NCI-H2171 (cell line): Measurements from ENCODE around the gene JPT2.

Experiments used
- DNase-seq: peaks from one replicate; lab custom pipeline; 2025; lab: John Stamatoyannopoulos, UW

Gene JPT2

DNA sequence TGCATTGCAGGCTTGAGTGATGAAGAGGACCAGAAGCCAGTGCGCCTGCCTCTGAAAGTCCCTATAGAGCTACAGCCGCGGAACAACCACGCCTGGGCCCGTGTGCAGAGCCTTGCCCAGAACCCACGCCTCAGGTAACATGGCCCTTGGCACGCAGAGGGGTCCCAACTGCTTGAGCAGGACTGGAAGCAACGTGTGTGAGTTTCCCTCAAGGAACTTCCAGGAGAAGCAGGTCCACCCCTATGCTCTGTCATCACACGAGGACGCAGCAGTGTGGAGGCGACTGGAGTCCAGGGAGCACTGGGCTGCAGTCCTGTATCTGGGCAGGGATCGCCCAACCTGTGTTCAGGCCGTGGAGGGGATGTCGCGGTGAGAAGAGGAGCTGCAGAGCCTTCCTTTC is 25.1 kb upstream of the JPT2 start:
- no peak for DNase-seq

DNA sequence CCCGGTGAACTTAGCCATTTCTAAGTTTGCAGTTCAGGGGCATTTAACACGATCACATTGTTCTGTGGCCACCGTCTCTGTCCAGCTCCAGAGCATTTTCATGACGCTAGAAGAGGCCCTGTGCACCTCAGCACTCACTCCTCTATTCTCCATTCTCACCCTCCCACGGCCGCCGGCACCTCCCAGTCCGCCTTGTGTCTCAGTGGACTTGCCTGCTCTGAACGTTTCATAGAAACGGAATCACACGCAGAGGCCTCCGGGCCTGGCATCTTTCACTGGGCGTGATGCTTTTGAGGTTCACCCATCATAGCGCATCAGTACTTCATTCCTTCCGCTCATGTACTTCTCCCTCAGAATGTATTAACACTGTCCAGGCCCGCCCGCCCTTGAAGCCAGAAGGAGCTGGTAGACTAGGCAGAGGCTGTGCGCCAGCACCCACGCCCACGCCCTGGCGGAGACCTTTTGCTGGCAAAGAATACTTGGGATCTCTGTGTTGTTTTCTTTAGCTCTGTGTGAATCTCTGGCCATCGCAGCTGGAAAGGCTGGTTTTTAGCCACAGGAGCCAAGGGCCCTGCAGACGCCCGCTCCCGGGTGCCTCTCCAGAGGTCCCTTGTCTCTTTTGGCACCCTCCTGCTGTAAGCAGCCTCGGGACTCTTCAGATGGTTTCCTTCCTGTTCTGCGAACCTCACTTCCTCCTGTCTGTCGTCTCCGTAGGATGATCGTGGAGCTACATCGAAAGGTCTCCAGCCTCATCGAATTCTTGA is 23.4 kb upstream of the JPT2 start:
- no peak for DNase-seq

DNA sequence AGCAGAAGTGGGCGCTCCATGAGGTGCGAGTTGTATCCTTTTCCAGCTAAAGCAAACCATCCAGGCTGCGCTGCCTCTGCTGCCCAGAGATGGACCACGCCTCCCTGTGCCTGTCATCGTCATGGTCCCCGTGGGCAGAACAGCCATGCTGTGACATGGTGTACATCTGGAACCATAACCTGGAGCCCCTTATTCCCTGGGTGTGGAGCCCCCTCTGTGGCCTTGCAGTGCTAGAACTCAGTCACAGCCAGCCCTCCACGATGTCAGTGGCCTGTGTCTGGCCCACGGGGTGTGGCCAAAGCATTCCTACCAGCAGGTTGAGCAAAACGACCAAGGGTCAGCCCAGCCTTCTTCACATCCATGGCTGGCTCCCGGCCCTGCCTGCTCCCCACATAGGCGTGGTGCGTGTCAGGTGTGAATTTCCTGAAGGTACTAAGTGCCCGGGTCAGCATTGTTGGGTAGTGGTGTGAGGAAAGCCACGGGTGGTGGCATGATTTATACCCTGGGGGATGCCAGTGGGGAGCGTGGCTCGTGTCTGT is 22.7 kb upstream of the JPT2 start:
- no peak for DNase-seq

DNA sequence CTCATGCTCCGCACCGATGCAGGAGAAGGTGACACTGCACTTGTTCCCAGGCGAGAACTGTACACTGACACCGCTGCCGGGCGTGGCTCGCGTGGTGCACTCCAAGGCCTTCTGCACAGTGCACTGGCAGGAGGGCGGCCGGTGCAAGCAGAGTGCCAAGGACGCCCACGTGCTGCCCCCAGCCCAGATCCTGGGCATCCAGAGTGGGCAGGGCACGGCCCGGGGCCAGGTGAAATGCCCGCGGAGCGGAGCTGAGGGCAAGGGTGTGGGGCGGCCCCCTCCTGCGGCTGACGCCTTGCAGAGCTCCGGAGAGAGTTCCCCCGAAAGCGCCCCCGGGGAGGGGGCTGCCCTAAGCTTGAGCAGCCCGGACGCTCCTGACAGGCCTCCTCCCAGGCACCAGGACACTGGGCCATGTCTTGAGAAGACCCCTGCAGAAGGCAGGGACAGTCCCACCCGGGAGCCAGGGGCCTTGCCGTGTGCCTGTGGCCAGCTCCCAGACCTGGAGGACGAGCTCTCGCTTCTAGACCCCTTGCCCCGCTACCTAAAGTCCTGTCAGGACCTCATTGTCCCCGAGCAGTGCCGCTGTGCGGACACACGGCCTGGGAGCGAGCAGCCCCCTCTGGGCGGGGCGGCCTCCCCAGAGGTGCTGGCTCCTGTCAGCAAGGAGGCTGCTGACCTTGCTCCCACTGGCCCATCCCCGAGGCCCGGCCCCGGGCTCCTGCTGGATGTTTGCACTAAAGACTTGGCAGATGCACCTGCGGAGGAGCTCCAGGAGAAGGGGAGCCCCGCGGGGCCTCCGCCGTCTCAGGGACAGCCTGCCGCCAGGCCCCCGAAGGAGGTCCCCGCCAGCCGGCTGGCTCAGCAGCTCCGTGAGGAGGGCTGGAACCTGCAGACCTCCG is 21.9 kb upstream of the JPT2 start:
- DNase-seq, result no peak

DNA sequence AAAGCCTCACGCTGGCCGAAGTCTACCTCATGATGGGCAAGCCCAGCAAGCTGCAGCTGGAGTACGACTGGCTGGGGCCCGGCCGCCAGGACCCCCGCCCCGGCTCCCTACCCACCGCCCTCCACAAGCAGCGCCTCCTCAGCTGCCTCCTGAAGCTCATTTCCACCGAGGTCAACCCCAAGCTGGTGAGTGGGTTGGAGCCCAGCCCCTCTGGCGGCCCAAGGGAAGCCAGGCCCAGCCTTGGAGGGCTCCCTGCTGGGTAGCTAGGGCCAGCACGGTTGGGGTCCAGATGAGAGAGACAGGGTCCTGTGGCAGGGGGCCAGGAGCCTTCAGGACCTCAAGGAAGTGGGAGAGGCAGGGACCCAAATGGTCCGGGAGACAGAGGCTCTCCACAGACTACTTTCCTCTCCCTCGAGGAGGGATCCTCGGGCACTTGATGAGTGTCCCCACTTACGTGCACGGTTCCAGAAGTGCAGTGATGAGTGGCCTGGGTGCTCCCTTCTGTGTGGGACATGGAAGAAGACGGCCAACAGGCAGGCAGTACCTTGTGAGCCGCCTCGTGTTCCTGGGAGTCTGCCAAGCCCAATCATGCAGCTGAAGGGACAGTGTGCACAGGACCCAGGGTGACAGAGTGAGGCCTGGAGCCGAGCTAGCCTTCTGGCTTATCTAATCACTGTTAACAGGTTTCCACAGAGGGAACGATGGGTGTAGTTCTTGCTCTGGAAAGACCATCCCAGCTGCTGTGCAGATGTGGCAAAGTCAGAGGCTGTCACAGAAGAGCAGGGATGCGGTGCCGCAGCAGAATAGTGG is 21.1 kb upstream of the JPT2 start:
- no peak for DNase-seq

DNA sequence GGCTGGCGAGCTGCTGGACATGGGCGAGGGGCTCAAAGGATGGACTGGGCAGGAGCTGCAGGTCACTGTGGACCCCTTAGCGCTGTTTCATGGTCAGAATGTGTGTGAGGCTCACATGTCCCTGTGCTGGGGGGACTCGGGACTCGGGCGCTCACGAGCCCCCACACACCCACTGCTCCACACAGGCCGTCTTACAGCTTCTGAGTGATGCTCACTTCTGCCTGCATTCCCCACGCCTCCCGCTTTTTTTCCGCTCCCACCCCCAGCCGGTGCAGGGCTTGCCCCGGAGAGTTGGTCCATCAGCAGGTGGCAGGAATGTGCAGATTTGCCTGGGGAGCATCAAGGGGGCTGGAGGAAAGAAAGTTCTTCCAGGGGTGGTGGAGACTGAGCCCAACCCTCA is 20.2 kb upstream of the JPT2 start:
- no peak for DNase-seq

DNA sequence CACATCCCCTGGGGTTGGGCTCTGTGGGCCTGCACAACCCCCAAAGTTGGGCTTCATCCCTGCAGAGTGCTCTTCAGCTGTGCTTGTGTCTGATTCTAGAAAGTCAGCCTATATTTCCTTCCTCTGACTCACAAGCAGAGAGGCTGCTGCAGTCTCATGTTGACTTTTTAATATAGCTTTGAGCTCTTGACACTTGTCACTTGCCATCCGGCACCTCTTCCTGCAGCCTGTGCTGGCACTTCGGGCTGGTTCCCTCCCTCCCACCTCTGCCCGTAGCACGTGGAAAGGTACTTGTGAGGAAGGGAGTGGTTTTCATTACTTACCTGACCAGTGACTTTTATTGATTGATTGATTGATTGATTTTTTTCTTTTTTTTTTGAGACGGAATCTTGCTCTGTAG is 19.0 kb upstream of the JPT2 start:
- DNase-seq, result no peak

DNA sequence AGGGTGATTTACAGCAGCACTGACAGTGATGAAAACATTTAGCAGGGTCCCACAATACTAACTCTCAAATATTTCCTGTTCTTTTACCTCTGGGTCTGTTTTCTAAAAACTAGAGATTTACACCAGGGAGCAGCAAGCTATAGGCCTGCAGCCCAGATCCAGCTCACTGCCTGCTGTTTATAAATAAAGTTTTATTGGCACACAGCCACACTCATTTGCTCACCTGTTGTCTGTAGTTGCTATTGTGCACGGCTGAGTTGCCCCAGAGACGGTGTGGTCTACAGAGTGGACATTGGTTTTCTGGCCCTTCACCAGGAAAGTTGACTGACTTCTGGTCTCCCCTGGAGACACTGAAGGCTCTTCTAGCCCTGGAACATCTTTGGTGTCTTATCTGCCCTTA is 16.3 kb upstream of the JPT2 start:
- no peak for DNase-seq

DNA sequence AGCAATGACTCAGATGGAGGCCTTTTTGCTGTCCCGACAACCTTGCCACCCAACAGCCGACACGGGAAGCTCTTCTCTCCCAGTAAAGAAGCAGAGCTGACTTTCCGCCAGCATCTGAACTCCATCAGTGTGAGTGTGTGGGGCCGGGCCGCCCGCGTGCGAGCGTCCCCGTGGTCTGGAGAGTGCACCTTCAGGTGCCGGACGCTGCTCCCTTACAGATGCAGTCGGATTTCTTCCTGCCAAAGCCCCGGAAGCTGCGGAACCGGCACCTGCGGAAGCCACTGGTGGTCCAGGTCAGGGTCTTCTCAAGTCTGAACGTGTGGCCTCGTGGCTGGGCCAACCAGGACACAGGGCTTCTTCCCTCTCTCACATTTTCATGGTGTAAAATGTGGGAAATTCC is 15.5 kb upstream of the JPT2 start:
- DNase-seq, result no peak

DNA sequence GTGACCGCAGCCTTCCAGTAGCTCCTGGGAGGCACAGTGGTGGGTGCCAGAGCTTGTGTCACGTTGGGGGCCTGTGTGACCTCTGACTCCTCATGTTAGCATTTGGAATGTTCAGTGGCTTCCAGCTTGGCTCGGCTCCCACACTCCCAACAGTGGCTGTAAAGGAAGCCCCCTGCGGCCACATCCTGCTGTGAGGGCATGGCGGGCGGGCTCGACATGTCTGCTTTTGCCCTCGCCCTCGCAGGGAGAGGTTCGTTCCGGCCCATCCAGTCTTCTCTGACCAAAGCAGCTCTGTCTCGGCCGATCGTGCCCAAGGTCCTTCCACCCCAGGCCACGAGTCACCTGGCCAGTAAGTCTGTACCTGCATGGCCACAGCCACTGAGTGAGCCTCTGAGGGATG is 12.2 kb upstream of the JPT2 start:
- no peak for DNase-seq

DNA sequence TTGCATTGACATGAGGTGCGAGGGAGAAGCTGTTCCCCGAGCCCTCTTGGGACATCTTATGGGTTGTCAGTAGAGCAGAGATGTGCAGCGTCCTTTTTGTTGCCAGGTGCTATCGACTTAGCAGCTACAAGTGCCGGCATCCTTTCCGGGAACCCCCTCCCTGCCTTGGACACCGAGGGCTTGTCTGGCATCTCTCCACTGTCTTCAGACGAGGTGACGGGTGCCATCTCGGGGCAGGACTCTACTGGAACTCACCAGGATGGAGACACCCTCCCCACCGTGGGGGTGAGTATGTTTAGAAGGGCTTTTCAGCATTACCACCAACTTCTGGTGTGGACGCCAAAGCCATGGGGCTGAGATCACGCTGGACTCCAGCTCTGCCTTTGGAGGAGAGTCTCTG is 11.8 kb upstream of the JPT2 start:
- DNase-seq, result no peak

DNA sequence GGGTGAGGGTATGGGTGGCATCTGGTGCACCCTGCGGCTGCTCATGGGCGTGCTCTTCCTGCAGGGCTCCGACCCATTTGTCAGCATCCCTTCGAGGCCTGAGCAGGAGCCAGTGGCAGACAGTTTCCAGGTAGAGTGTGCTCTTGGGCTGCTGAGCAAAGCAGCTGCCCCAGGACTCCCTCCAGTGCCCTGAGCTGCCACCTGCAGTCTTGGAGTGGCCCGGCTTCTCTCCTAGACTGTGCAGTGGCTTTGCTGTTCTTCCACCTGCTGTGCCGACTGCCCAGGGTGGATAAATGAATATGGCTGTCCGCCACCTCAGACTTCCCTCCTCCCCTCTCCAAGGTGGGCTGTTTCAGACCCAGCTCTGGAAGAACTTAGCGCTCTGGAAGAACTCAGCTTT is 10.8 kb upstream of the JPT2 start:
- DNase-seq, result no peak

DNA sequence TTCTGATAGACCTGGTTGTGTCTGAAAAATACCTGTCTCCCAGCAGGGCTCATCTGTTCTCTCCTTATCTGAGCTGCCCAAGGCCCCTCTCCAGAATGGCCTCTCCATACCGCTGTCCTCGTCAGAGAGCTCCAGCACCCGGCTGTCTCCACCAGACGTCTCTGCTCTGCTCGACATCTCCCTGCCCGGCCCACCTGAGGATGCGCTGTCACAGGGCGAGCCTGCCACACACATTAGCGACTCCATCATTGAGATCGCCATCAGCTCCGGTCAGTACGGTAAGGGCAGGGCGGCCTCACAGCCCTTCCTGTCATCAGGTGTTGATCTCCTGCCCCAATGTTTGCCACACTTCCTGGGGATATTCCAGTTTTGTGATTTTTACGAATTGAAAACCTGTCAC is 10.2 kb upstream of the JPT2 start:
- DNase-seq, result no peak

DNA sequence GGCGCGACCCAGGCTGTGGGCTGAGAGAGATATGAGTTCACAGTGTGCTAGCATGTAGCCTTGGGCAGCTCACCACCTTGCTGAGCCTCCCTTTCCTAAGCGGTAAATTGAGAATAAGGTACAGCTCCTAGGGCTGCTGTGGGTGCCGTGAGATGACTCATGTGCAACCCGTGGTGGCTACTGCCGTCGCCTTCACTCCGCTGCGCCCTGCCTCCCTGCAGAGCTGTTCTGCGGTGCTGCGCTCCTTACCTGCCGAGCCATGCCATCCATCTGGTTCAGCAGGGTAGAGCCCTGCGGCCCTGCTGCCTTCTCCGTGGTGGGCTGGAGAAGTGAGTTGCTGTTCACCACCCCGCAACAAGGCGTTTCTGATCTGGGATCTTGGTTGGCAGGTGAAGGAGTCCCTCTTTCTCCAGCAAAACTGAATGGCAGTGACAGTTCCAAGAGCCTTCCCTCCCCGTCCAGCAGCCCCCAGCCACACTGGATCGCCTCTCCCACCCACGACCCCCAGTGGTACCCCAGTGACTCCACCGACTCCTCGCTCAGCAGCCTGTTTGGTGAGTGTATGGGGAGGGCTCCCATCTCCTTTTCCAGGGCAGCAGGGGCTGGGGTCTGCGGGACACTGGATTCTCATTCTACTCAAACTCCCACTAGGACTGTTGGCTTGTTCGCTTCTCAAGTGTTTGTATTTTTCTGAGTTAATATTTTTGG is 9.3 kb upstream of the JPT2 start:
- DNase-seq, result no peak

DNA sequence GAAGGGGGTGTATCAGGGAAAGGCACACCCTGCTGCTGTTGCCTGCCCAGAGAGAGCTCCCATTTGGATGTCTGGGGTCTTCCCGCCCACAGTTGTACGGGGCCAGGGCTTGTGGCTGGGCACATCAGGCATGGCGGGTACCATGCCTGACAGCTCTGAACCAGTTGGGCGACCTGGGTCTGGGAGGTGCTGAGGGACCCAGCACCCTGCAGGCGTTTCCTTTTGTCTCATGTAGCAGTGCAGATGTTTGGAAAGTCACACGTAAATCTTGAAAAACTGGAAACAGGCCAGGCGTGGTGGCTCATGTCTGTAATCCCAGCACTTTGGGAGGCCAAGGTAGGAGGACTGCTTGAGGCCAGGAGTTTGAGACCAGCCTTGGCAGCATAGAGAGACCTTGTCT is 8.4 kb upstream of the JPT2 start:
- no peak for DNase-seq

DNA sequence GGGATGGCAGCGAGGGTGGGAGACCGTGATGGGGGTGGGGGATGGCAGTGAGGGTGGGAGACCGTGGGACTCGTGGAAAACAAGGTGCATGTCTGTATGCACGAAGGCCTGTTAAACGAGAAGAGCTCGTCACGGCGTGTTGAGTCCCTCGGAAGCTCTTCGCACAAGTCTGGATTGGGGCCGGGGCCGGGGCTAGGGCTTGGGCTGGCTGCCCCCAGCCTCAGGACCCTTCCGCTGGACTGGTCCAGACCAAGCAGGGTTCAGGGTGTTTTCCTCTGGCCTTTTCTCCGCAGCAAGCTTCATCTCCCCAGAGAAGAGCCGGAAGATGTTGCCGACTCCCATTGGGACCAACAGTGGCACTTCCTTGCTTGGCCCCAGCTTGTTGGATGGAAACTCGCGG is 7.7 kb upstream of the JPT2 start:
- no peak for DNase-seq

DNA sequence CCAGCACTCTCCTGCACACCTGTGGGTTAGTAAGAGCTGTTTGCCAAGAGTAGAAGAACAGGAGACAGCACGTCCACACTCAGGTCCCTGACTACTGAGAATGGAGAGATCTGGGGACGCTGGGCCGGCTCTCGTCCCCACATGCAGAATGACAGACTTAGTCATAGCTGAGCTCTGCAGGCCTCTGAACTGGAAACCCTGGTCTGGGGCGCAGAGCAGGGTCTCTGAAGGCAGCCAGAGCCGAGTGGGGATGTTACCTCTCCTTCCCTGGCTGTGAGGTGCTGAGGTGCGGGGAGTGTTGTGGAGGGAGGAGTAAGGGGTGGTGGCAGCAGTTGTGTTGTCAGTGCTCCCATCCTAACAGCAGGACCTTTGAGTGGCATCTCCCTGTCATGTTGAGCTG is 7.2 kb upstream of the JPT2 start:
- no peak for DNase-seq

DNA sequence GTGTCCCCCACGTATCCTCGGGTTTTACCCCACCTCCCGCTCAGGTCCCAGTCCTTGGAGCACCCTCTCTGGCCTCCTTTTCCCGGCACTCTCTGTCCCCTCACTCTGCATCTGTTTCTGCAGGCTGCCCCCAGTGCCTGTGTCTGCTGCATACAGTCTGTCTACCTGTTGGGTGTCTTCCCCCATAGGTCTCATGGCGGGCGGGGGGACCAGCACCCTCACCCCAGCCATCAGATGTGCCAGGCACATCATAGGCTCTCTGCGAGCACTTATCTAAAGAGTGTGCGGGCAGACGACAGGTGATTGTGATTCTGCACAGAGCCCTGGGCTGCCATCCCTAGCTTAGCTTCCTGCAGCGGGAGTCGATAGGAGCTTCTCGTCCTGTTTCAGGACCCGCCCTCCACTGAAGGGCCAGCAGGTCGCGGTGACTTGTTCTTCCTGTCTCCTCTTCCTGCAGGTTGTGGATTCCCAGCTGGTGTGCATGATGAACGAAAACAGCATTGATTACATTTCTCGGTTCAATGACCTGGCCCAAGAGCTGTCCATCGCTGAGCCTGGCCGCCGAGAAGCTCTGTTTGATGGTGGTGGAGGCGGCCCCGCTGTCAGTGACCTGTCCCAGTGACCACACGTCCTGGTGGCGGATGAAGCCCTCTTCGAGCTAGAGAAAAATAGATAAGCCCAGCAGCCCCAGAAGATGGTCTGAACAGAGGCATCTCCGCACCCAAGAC is 4.5 kb upstream of the JPT2 start:
- DNase-seq, result no peak

DNA sequence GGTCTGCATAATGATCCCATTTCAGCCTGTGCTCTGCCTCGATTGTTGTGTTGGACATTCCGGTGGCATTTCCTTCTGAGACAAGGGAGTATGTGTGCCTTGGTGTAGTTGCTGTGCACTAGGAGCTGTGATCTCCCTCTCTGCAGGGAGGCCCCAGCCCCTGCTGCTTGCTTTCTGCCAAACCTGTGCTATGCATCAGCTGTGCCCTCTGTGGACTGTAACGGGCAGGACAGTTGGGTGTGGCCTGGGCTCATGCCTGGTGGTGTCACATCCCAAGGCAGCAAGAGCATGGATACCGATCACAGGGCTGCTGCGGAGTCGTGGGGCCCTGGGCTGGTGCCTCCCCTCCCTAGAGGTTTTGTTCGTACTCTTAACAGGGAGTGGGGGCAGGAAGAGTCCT is 3.8 kb upstream of the JPT2 start:
- DNase-seq, result no peak

DNA sequence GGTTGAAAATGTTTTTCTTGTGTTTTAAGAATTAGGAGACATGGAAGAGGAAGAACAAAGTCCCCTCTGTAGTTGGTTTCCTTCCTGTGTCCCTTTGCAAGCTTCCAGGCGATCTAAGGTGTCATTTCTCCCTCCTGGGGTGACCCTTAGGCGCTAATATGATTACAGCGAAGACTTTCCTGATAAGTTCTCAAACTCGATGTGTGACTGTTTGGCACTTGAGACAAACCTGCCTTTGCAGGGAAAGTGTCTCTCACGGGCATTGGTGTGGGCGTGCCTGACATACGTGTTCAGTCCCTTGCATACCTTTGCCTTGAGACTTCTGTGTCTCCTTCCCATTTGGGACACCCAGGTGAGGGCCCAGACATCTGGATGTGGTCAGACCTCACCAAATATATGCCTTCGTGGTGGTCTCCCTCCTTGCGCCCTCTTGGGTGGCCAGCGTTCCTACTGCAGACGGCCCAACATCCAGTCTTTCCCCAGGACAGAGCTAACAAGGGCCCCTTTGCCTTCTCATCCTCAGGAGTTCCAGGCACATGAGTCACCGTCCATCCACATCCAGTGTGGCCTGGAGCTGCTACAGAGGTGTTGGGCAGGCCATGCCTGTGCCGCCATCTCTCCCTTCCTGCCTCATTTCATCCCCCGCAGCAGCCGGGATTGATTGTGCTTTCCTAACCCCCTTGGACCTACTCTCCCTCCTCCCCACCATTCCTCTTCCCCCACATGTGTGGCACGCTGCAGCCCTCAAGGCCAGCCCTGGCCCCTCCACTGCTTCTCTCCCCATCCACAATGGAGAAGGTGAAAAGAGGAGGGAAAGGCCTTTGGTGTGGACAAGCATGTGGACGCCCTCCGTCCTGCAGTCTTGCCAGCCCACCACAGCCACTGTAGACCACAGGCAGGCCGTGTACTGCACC is 3.1 kb upstream of the JPT2 start:
- DNase-seq, result no peak
